ENCODE results near the gene KCNAB1. TPM values are rescaled to one million over a fixed set of nuclear protein-coding genes. Genes with fewer than 3 reads are reported as not detected.

Gene KCNAB1
- total and polyA plus RNA-seq, 2 of the 8 experiments (the other 6 are each of a cell fraction or from before 2014, with no cell fraction given) = 0.51 to 2.3 TPM

- Histone ChIP-seq H2BK120ac (replicated peaks; ENCODE audit: low read depth, low read length) (no peak overlapping the region), H3K4ac (replicated peaks; ENCODE audit: insufficient read length, low read depth, low read length) (no peak overlapping the region), H3K79me1 (ENCODE audit: low read depth, low read length) (no peaks in the 10 kb centered on the region), H3K9ac (replicated peaks in 1 of 4; ENCODE audit: extremely low read depth in 1 of 4, low read depth in 3 of 4, low read length in 3 of 4) (no peak overlapping the region), H3K79me2 (ENCODE audit: control insufficient read depth in 1 of 2, insufficient read depth in 2 of 2, low read length in 2 of 2) (no peaks in the 10 kb centered on the region), H3K4me3 (ENCODE audit: extremely low read depth in 1 of 4, insufficient read depth in 2 of 4, low read depth in 3 of 4, low read length in 4 of 4) (no peak overlapping the region), H3K23ac (ENCODE audit: insufficient read length) (no peak overlapping the region), H3K27ac (ENCODE audit: low read depth, low read length) (no peak overlapping the region), H2BK20ac (ENCODE audit: low read length) (0 out of 2 replicates have a peak overlapping the region, but pooled peaks have one; percentile 62), H3K56ac (replicated peaks; ENCODE audit: insufficient read length, low read depth, low read length) (no peak overlapping the region), H2BK5ac (ENCODE audit: low read depth, low read length) (no peak overlapping the region), H4K5ac (ENCODE audit: insufficient read length, low read depth, low read length) (no peak overlapping the region), H4K8ac (ENCODE audit: extremely low read depth, insufficient read depth, low read length) (no peak overlapping the region), H2AFZ (ENCODE audit: low read length) (no peak overlapping the region), H3K18ac (ENCODE audit: extremely low read depth, low read length) (no peak overlapping the region), H4K91ac (replicated peaks; ENCODE audit: insufficient read length, low read length) (no peak overlapping the region), H4K20me1 (replicated peaks in 1 of 2; ENCODE audit: control insufficient read depth in 1 of 2, insufficient read depth in 2 of 2, low read length in 2 of 2) (no peaks in the 10 kb centered on the region), H3K27me3 (replicated peaks in 1 of 4; ENCODE audit: control insufficient read depth in 3 of 4, extremely low read depth in 1 of 4, insufficient read depth in 3 of 4, low read length in 3 of 4) (no peaks in the 10 kb centered on the region), H3K23me2 (ENCODE audit: low read depth, low read length) (no peaks in the 10 kb centered on the region), H2BK15ac (ENCODE audit: low read length) (no peak overlapping the region), H2BK12ac (ENCODE audit: low read depth, low read length) (no peak overlapping the region), H3K4me1 (replicated peaks in 1 of 4; ENCODE audit: control insufficient read depth in 3 of 4, insufficient read depth in 4 of 4, low read length in 3 of 4) (peaks cover 5 to 17% (median 8%) of the 10 kb centered on the region in 4 experiments; a peak in 6 of 7 replicates), H3K36me3 (ENCODE audit: control insufficient read depth in 2 of 4, insufficient read depth in 4 of 4, low read length in 3 of 4) (no peaks in the 10 kb centered on the region), H2AK5ac (ENCODE audit: low read depth, low read length) (no peak overlapping the region), H3K14ac (ENCODE audit: insufficient read length) (no peak overlapping the region), H3K9me3 (ENCODE audit: insufficient read depth in 2 of 2, low read depth in 1 of 2, low read length in 1 of 2) (no peaks in the 10 kb centered on the region), H3K4me2 (ENCODE audit: insufficient read depth in 1 of 2, low read depth in 2 of 2, low read length in 2 of 2) (no peak overlapping the region)
- ChIA-PET POLR2A (ENCODE audit: partially characterized antibody) (no interaction called here), CTCF (ENCODE audit: partially characterized antibody) (interaction anchor here (1.1 to 1.2 kb wide), 3 partner anchors 15 to 107 kb away, joined by 3 to 6 read pairs (median 4); no protein-coding TSS in a partner anchor)
- no peak for FAIRE-seq
- WGBS, 2 experiments (ENCODE audit: extremely low coverage in 1 of 2, insufficient coverage in 1 of 2, insufficient read length in 1 of 2, insufficient replicate concordance in 2 of 2, low coverage in 1 of 2, low lambda C conversion rate in 2 of 2, missing lambda C conversion rate in 1 of 2) = 50% methylated on average over 3 of the region's 3 CpGs; no CpG with 5 or more reads in 1 of the 2 experiments
- peak; percentile 23 for TF ChIP-seq NANOG (IDR thresholded peaks at IDR 0.05; ENCODE audit: insufficient read depth, low read depth, low read length, poor library complexity, severe bottlenecking)
- no peak for TF ChIP-seq TCF12 (IDR thresholded peaks at IDR 0.05; ENCODE audit: low read depth, low read length)
- no peak for TF ChIP-seq SP2 (IDR thresholded peaks at IDR 0.05; ENCODE audit: low read length)
- DNase-seq (ENCODE audit: low read depth in 1 of 2, low spot score in 2 of 2) = no peak
These were observed 247.8 kb downstream of the KCNAB1 start for GRCh38 chr3:156368189-156368588.

Measured in H1 (cell line).